Mucosa of gallbladder (tissue), 1 donor: ENCODE measurements around the gene ZNF121. TPM values are rescaled to one million over a fixed set of nuclear protein-coding genes. Genes with fewer than 3 reads are reported as not detected.

Source experiments
- DNase-seq: peaks from one replicate; pipeline ENCODE4 v3.0.0-alpha.2; 2020; ENCODE audit warnings: low spot score
- total RNA-seq: library from RNA; stranded (reverse); gene quantifications from one replicate; pipeline ENCODE4 v1.2.1, GENCODE V29; 2021
- donor health status: DM: no; HTN: no; CAD: no.

Gene ZNF121
- total RNA-seq, 1 donor from 2014 or later = 24.3 TPM

DNA sequence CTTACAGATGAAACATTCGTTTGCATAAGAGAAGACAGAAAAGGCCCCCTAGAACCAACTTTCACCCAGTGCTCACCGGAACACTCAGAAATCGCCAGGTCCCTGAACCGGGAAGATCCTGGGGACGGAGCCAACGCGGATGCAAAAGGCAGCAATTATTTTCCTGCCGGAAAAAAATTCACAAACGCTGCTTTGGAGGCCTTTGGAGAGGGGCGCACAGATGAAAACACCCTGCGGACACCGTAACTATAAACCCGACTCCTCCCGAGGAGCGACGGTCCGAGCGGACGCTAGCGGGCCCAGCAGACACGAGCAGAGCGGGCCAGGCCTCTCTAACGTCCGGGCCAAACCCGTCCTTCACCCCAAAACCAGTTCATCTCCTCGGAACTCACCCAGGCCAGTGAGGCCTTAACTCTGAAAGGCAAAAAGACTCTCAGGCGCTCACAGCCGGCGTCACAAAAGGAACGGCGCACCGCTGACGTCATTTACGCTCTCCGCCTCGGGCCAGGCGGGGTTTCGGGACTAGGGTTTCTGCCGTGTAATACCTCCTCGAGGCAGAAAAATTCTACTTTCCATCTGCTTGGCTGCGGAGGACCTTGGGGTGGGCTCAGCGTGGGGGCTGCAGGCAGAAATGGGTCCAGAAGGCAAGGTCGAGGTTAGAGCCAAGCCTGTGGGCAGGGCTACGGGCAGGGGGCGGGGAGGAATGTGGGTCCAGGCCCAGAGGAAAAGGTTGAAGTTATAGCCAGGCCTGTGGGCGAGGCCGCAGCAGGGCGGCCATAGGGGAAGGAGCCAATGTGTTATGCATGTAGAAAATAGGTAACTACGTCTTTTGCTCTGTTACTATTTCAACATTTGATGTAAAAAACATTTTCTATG, 45.9 kb downstream of the ZNF121 start, which contains the start of gene ZNF426:
TSS of gene ZNF426 (minus strand) at position 463 of the 876 bp plus-strand sequence. CDS start 2,413 bp downstream, outside the sequence.
- DNase-seq = peak; percentile 91

DNA sequence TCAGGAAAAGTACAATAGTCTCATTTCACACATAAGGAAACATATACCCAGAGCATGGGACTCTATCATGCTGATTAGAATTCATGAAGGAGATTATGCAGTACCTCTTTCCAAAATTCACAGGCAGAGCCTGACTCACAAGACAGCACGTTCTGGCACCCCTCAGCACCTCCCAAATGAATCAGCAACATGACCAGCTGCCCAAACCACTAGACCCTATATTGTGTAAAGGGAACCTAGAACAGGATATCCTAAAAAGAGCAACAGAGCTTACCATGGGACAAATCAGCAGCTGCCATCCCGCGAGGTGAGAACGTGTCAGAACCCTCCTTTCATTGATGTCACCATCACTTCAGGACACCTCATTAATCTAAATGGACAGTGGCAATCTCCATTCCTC, 48.4 kb downstream of the ZNF121 start:
- DNase-seq = no peak

DNA sequence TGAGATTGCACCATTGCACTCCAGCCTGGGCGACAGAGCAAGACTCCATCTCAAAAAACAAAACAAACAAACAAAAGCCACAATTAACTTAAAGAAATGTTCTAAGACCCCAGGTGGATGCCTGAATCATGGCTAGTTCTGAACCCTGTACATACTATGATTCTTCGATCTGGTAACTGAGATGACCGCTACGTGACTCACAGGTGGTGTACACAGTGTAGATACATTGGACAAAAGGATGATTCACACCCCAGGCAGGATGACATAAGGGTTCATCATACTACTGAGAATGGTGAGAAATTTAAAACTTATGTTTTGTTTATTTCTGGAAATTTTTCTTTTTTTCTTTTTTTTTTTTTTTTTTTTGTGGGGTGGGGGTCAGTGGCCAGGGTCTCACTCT, 52.4 kb downstream of the ZNF121 start:
- DNase-seq = no peak

DNA sequence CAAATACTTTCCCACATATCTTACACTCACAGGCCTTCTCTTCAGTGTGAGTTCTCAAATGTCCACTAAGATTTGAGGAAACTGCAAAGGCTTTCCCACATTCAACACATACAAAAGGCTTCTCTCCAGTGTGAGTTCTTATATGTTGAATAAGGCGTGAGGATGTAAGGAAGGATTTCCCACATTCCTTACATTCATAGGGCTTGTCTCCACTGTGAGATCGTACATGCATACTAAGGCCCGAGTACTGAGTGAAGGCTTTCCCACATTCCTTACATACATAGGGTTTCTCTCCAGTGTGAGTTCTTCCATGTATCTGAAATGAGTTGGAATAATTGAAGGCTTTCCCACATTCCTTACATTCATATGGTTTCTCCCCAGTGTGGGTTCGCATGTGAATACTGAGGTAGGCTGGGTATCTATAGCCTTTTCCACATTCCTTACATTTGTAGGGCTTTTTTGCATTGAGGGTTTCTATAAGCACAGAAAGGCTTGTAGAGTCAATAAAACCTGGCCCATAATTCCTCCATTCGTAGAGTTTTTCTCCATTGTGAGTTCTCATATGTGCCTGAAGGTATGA, 55.5 kb downstream of the ZNF121 start:
- no peak for DNase-seq

DNA sequence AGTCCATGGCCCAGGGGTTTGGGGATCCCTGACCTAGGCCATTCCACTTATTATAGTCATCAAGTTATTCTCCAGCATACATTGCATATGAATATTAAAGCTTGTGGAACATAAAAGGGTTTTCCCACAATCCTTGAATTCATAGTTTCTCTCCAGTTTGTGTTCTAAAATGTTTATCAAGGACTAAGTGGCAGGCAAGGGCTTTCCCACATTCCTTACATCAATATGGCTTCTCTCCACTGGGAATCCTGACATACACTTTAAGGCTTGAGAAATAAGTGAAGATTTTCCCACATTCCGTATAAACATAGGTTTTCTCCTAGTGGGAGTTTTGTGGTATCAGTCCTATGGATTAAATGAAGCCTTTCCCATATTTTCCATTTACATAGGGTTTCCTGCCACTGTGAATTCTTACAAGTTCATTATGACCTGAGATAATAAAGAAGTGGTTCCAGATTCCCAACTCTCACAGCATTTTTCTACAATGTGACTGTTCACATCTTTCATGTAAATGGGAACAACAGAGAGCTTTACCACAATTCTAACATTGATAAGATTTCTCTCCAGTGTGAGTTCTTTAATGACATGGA, 60.3 kb downstream of the ZNF121 start:
- no peak for DNase-seq

Other genes with a start within 250 kb of the ZNF121 start
- 3.4 TPM for gene ZNF177, start 221.5 kb downstream of the ZNF121 start, total RNA-seq
- gene ZNF266, start 148.9 kb downstream of the ZNF121 start, total RNA-seq = 23.0 TPM
- gene ZNF560, start 85.9 kb downstream of the ZNF121 start, total RNA-seq = not detected
- gene ZNF426, start 45.9 kb downstream of the ZNF121 start, total RNA-seq = 24.7 TPM
- gene ZNF561, start 36.7 kb upstream of the ZNF121 start, total RNA-seq = 54.2 TPM
- gene ZNF562, start 90.6 kb upstream of the ZNF121 start, total RNA-seq = 34.5 TPM
- gene ZNF846, start 184.2 kb upstream of the ZNF121 start, total RNA-seq = 25.0 TPM
- gene FBXL12, start 234.6 kb upstream of the ZNF121 start, total RNA-seq = 31.9 TPM
- gene UBL5, start 243.4 kb upstream of the ZNF121 start, total RNA-seq = 283 TPM